Amniotic epithelial cell (primary cell): ENCODE results near the gene ACVR1.
A peak's percentile ranks its signal among the peaks of the same experiment; 100 is the strongest.

Experiments used
- DNase-seq: peaks from one replicate; pipeline ENCODE4 v3.0.0-alpha.2; 2010; ENCODE audit warnings: low read depth

The ACVR1 gene

DNA sequence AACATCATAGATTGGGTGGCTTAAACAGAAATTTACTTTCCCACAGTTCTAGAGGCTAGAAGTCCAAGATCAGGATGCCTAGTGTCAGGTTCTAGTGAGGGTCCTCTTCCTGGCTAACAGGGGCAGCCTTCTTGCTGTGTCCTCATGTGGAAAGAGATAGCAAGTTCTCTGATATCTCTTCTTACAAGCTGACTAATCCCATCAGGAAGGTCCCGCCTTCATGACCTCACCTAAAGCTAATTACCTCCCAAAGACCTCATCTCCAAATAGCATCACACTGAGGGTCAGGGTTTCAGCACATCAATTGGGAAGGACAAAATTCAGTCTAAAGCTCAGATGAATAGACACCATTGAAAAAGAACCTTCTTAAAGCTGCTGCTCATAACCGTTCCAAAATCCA lies 22.9 kb downstream of the ACVR1 start:
- DNase-seq = no peak

DNA sequence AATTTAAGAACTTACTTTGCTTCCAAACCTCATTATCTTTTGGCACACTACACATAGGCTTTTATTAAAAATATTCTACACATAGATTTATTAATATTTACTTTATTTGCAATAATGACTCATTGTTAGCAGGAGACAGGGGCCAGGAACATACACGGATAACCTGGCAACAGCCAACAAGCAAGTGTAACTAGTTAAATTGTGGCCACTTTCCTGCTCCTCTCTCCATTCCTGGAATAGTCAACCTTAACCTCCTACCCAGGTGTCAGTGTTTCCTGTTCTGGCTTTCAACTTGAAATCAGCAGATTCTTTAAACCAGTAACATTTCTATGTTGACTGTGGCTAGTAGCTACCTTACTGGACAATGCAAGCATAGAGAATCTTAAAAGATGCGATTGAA lies 26.5 kb downstream of the ACVR1 start:
- no peak for DNase-seq

DNA sequence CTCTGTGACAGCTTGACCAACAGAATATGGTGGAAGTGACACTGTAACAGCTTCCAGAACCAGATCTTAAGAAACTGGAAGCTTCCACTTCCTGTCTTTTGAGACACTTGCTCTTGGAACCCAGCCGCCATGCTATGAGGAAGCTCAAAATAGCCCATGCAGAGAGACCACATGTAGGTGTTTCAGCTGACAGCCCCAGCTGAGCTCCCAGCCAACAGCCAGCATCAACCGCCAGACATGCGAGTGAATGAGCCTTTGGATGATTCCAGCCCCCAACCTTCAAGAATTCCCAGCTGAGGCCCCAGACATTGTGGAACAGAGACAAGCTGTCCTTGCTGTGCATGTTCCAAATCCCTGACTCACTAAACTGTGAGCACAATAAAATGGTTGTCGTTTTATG lies 27.9 kb downstream of the ACVR1 start:
- DNase-seq = no peak

DNA sequence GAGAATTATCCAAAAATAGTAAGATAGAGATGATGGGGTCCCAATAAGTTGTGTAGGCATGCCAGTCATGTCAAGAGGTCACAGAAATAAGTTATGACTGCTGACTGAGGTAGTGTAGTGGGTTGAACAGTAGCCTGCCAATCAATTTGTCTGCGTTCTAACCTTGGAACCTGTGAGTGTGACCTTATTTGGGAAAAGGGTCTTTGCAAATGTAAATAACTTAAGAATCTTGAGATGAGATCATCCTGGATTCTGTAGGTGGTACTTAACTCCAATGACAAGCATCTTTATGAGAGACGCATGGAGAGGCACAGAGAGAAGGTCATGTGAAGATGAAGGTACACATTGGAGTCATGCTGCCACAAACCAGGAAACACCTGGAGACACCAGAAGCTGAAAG lies 31.0 kb downstream of the ACVR1 start:
- no peak for DNase-seq

GRCh38 chr2:157843935-157844334 lies 32.2 kb downstream of the ACVR1 start:
- DNase-seq = no peak

DNA sequence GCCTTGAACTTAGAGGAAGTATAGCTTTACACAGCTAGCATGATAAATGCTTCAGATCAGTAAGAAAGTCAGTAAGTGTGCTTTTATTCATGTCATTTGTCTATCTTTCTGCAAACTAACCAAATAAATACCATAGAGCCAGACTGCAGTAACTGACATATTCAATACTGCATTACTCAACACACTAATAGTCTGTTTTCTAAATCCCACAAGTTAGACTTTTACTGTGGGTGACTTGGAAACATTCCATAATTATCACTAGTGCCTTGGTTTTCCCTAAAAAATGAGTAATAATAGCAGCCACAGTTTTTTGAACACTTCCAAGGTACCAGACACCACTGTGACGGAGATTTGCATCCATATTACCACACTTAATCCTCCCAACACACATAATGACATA lies 33.0 kb downstream of the ACVR1 start:
- DNase-seq = no peak

DNA sequence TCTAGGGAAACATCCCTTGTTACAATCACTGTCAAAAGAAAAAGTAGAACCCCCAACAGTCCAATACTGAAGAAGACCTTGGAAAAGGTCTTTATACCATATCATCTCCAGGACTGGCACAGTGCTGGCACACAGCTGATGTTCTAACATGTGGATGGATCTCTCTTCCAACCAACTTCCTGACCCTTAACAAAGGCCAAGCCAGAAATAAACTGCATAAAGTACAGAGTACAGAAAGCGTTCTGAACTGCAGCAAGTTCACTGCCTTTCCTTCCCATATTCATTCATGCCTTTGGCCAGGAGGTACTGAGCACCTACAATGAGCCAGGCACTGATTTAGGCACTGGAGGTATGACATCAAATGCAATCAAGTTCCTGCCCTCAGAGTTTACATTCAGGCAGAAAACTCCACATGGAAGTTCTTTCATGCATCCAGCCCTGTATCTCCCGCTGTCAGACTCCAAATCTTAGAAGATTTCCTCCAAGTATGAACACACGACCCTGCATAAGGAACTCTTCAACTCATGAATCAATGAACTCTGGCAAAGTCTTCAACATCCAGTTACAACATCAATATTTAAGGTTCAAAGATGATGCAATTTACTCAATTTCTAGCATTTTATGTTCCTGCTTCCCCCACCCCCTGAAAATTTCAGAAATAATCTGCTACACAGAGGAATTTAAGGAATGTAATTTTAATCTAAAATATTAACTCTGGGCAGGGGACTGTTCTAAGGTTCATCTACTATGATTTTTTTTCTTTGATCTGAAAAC lies 33.8 kb downstream of the ACVR1 start:
- DNase-seq = no peak

GRCh38 chr2:157841485-157841884 lies 34.6 kb downstream of the ACVR1 start:
- DNase-seq = no peak

DNA sequence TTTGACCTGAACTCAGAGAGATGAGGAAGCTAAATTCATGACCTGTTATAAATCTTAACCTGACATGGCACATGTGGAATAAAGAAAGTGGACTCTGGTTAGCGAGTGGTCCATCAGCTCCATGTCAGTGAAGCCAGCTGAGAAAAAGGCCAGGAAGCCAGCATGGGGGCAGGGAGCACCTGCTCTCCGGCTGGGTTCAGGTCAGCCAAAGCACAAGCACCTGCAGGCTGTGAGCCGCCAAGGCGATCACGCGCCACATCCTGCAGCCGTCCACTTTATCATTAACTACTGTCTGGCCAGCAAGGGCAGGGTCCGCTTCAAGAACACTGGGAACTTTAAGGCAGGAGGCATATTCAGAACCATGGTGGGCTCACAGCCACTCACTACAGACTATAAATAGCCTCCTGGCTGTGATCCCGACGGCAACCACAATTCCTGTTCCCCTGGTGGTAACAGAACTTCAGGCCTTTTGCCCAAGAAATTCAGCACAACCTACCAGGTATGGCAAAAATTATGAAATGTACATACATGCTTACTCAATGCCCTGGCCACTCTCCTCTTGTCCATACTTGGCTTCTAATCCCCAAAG lies 35.5 kb downstream of the ACVR1 start:
- no peak for DNase-seq

GRCh38 chr2:157839822-157840221 lies 36.3 kb downstream of the ACVR1 start:
- no peak for DNase-seq

- DNase-seq = no peak
These were observed 36.8 kb downstream of the ACVR1 start for GRCh38 chr2:157839162-157839801.

DNA sequence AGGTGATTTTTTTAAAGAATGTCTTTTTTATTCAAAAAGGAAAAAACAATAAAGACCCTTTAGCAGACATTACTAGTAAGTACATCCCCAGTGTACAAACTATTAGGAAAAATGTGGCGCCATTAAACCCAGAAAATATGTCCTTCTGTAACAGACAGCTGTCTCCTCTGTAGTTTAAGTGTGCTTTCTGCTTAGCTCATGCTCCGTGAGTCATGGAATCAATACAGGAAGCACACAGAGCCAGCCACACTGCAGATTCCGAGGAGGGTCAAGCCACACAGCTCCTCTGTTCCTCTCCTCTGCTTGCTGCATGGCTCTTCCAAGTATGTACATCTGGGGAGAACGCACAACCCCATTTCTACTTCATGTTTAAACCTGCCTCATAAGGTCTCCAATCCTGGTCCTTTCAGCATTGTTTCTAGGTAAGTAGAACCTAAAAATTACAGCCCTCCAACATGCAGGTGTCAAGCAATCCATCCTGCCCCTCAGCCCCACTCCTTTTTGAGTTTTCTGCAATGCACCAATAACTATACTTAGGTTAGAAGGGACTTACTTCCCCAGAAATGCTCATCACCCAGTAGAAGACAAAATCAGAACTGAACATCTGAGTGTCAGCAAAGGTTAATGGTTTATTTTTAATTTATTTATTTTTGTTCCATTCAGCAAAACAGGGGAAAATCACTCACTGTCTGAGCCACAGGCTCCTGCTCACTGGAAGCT lies 37.5 kb downstream of the ACVR1 start:
- DNase-seq = peak; percentile 60

DNA sequence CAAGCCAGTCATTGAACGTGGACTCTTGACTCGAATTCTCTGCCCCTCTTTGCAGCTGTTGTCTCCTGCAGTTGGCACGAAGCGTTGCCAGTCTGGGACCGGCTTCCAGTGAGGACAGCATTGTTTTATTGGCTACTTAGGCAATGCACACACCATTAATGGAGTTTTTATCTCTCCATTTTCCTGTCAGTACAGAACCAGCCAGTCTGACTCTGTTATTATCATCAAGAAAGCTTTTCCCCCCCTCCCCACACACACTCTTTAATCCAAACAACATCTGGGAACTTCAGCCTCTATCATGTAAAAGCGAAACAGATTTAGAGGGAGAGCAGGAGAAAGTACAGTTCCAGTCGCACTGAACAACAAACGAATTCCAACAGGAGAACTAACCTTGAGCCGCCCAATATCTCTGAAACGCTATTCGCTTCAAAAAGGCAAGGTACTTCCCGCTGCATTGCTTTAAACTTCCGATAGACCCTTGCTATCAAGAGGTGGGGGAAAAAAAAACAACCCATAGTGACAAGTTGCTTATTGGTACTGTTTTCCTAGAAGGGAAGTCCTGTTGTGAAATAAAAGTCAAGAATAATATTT lies 38.2 kb downstream of the ACVR1 start:
- peak; percentile 50 for DNase-seq

GRCh38 chr2:157836531-157836930 lies 39.6 kb downstream of the ACVR1 start:
- no peak for DNase-seq

- no peak for DNase-seq
These were observed 40.7 kb downstream of the ACVR1 start for GRCh38 chr2:157835425-157835824.

- no peak for DNase-seq
These were observed 41.1 kb downstream of the ACVR1 start for GRCh38 chr2:157835006-157835405.

DNA sequence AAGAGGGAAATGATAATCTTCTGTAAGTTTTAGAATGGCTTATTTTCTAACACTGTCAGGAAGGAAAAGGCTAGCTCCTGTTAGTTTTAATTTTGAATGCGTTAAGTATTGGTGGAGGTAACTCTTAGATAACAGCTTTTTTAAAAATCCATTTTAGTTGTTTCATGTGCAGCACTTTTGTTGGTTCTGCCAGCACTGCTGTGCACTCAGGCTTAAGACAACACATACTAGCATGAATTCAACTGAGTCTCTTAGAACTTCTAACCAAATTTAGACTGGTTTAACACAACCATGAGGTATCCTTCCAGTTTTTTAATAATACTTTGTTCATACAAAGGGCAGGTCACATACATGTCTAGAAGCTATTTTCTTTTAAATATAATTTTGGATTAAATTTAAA lies 42.4 kb downstream of the ACVR1 start:
- DNase-seq = no peak

DNA sequence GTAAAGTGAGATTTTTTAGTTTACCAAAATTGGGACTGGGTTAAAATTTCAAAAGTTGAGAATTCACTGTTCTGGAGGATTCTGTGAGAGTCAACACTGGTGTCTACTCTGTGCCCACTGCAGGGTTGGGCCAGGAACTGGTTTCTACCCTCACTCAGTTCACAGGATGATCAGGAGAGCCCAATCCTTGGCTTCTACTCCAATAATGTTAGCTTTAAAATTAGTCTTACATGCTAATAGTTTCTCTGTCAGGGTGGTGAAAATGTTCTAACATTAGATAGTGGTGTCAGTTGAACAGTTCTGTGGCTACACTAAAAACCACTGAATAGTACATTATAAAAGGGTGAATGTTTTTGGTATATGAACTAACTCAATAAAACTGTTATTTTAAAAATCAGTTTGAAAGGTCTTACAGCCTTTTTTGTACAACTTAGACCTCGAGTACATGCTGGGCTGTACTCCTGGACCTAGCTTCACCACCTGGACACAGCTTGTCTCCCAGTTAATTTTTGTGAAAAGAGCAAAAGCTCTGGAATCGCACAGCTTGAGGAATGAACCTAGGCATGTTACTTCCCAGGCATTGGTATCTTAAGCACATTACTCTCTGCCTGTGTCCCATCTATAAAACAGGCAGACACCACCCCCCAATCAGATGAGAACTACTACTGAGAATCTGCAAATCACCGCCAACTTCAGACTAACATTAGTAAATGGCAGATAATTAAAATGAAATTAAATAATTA lies 44.4 kb downstream of the ACVR1 start:
- DNase-seq = no peak

GRCh38 chr2:157830696-157831570 lies 45.2 kb downstream of the ACVR1 start:
- peak; percentile 96 for DNase-seq

DNA sequence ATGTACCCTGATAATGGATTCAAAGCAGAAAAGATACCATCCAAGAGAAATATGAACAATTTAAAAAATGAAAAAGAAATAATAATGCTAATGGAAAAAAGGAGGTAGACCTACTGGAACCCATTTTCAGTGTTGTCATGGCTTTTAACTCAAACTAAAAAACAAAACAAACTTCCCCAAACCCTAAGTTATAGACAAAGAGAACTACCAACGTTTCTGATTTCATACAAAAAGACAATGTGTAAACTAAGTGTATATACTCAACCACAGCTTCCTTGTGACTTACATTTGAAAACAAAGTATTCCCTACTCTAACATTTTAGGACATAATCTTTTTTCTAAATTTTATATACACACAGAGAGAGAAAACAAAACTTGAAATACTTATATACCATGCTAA lies 45.9 kb downstream of the ACVR1 start:
- DNase-seq = no peak

DNA sequence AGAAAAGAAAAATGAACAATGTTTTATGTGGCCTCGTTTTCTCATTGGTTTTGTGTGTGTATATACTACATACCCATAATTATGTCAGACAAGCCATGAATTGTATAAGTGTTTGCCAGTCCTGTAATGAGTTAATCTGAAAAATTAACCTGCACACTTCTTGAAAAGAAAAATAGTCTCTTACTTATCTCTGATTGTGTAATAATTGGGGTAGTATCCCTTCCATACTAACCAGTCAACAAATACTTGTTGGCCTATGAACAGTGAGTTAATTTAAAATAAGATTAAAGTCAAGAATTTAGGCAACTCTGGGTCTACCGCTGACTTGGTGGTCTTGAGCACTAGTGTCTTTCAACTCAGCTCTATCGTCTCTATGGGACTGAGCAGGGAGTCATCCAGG lies 48.8 kb downstream of the ACVR1 start:
- no peak for DNase-seq
